NB4 (cell line): ENCODE measurements around the gene HDAC9.

Source experiments
- DNase-seq: peaks from one replicate; pipeline ENCODE4 v3.0.0; 2010; ENCODE audit warnings: low read depth
- H3K4me3 ChIP-seq: one replicate; pipeline ENCODE4 v1.5.1; 2011; ENCODE audit warnings: mild to moderate bottlenecking, low read depth, low read length, moderate library complexity
- CTCF ChIP-seq: IDR thresholded peaks from one replicate; pipeline ENCODE4 v1.5.1; 2012; ENCODE audit warnings: low read depth, low read length
- MYC ChIP-seq: IDR thresholded peaks from 2 replicates; pipeline ENCODE4 v1.6.1; 2011; ENCODE audit warnings: low read depth, low read length
- POLR2A ChIP-seq: IDR thresholded peaks from 2 replicates; pipeline ENCODE4 v1.6.1; 2011; ENCODE audit warnings: mild to moderate bottlenecking; ENCODE audit not compliant: insufficient read length; ENCODE audit errors: extremely low read depth
- TF ChIP-seq, protein P1 (sequence below): IDR thresholded peaks from 2 replicates; pipeline ENCODE4 v1.6.1; 2011; ENCODE audit warnings: low read depth, low read length

Gene HDAC9

DNA sequence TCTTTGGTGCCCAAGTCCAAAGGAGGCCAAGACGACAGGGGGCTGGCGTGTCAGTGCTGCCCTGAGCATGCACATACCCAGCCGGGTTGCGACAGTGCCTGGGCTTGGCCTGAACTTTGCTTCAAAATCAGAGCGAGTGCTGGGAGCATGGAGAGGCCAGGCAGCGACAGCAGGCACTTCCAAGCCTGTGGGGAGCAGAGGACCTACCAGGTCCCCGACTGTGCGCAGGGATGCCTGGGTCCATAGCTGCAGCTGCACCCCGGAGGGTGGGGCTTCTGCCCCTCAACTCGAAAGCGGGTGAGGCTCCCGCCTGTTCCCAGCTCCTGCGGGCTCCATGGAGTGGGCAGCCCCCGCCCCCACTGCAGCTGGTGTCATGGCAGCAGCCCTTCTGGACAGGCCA is 79.1 kb downstream of the HDAC9 start:
- no peak overlapping the region for H3K4me3 ChIP-seq
- DNase-seq = no peak
- TF ChIP-seq, protein P1, sequence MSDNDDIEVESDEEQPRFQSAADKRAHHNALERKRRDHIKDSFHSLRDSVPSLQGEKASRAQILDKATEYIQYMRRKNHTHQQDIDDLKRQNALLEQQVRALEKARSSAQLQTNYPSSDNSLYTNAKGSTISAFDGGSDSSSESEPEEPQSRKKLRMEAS = no peak
- TF ChIP-seq CTCF (no peak), MYC (no peak), POLR2A (no peak)

DNA sequence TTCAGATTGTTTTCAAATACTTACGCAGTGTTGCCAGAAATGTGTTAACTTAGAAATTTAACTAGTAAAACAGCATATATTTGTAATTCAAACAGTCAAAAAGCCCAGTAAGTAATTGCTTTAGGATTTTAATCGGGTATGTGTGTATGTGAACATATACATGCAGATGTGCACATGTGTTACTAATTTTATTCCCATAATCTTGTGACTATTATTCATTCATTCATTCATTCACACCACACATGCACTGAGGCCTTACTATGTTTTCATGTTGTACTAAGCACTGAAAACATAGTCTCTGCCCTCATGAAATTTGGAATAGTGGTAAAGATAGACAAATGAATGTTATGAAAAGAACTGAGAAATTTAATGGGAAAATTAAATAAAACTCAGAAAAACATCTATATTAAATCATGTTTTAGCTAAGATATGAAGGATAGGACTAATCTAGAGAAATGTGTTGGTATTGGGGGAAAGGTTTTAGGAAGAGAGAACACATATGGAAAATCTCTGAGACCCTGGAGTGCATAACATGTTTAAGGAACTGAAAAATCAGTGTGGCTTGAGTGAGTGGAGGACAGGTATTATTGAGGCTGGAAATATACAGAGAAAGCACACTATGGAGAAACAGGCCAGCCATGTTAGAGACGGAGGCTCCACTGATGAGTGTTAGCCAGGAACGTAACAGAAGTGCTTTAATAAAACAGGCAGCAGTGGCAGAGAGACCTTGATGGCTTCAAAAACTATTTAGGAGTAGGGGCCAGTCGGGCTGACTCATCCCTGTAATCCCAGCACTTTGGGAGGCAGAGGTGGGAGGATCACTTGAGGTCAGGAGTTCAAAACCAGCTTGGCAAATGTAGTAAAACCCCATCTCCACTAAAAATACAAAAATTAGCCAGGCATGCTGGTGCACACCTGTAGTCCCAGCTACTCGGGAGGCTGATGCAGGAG is 80.3 kb downstream of the HDAC9 start:
- no peak for DNase-seq
- no peak overlapping the region for H3K4me3 ChIP-seq
- TF ChIP-seq CTCF = no peak
- TF ChIP-seq, protein P1 = no peak
- no peak for TF ChIP-seq POLR2A

DNA sequence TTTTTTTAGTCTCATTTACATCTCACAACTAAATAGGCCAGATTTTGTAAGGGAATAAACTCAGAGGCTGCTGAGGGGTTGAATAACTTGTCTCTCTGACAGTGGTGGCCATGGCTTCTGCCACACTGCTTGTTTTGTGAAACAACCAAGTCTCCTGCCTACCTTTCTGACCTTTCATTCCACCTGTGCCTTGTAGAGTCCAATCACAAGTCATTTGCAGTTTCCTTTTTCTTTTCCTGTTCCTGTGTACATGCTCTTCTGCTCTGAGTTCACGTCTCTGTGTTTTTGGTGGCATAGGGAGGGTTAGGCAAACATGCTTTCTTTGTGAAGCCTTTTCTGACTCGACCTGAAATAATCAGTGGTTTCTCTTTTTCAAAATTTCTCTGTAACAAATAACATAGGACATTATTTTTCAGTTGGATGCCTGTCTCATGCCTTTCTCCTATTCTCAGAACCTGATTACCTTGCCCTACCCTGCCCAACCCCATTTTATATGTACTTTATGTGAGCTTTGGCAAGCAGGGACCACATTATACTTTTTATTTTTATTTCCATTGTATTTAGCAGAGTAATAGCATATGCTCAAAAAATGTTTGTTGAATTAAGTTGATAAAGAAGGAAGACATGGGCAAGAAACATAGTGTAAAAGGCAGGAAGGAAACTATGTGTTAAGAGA is 81.7 kb downstream of the HDAC9 start:
- no peak for DNase-seq
- no peak for TF ChIP-seq MYC
- TF ChIP-seq CTCF = no peak
- TF ChIP-seq POLR2A = no peak
- TF ChIP-seq, protein P1 = no peak
- H3K4me3 ChIP-seq = no peak overlapping the region

DNA sequence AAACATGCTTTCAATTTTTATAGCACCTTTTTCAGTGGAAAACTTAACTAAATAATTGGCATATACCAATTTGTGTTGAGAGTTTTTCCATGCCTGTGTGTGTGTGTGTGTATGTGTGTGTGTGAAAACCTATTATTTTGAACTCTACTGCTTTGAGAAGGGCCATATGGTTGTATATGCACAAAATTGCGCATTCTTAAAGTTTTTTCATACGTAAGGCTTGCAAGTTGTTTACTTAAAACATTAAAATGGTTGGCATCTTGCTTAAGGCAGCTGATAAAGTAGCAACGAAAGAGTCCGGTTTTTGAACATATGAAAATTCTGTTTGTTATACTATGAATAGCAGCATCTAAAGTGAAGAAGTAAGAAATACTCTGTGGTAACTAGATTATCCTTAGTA is 84.1 kb downstream of the HDAC9 start:
- no peak overlapping the region for H3K4me3 ChIP-seq
- TF ChIP-seq, protein P1 = no peak
- TF ChIP-seq CTCF (no peak), MYC (no peak), POLR2A (no peak)
- no peak for DNase-seq

GRCh38 chr7:18580950-18581349 is 85.4 kb downstream of the HDAC9 start:
- no peak overlapping the region for H3K4me3 ChIP-seq
- no peak for DNase-seq
- TF ChIP-seq CTCF = no peak
- TF ChIP-seq MYC = no peak
- TF ChIP-seq POLR2A = no peak
- TF ChIP-seq, protein P1 = no peak
